PC-3 (cell line): ENCODE results near the gene MAFF.

Experiments
- EZH2 ChIP-seq: fragments of 300-600 bp; sonication (generic); IDR thresholded peaks from one replicate; pipeline ENCODE4 v1.6.1; 2017; ENCODE audit warnings: antibody characterized with exemption, mild to moderate bottlenecking, low read length; ENCODE audit not compliant: unreplicated experiment
- TF ChIP-seq, protein P1 (sequence below): fragments of 300-600 bp; sonication (generic); conservative IDR thresholded peaks from 2 replicates; pipeline ENCODE4 v1.5.1; 2017; ENCODE audit warnings: antibody characterized with exemption, low read depth, mild to moderate bottlenecking, low read length

DNA sequence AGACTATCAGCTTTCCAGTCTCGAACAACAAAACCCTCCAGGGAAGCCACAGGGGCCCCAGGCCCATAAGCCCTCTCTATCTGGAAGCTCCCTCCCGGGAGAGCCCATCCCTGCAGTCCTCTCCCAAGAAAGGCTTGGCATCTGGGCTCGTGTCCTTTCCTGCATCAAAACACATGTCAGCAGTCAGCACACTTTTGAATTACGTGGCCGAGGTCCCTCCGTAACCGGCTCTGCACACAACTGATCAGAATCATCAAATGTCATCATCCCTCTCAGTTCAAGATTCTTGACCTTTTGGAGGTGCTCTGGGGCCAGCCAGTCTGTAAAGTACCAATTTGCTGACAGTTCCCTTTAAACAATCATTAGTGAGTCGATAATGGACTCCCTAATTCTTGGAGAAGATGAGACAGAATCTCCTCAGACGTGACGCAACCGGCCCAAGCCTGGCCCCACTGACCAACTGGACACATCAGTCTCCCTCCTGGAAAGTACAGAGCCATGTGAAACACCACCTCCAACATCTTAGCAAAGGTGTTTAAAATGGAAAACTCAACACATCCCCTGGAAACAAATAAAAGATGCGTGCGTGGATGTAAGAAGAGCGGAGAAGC is 33.6 kb downstream of the MAFF start:
- TF ChIP-seq, protein P1, sequence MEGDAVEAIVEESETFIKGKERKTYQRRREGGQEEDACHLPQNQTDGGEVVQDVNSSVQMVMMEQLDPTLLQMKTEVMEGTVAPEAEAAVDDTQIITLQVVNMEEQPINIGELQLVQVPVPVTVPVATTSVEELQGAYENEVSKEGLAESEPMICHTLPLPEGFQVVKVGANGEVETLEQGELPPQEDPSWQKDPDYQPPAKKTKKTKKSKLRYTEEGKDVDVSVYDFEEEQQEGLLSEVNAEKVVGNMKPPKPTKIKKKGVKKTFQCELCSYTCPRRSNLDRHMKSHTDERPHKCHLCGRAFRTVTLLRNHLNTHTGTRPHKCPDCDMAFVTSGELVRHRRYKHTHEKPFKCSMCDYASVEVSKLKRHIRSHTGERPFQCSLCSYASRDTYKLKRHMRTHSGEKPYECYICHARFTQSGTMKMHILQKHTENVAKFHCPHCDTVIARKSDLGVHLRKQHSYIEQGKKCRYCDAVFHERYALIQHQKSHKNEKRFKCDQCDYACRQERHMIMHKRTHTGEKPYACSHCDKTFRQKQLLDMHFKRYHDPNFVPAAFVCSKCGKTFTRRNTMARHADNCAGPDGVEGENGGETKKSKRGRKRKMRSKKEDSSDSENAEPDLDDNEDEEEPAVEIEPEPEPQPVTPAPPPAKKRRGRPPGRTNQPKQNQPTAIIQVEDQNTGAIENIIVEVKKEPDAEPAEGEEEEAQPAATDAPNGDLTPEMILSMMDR: no peak
- TF ChIP-seq EZH2: no peak
